Natural killer cell (primary cell): ENCODE measurements around the gene TAF12. TPM values are rescaled to one million over a fixed set of nuclear protein-coding genes. Genes with fewer than 3 reads are reported as not detected.
"Not testable (repeated sequence)": the region's sequence is repeated elsewhere in the genome, so short reads cannot be mapped to it uniquely, and the experiment has no call there.

Experiments used
- ATAC-seq, 3 donors: fragments of 150-1000 bp in 2 of 3; fragments of 200-7000 bp in 1 of 3; cut with Tn5 transposase; 1 replicate in 1 of 3; 2 replicates in 2 of 3; pipeline ENCODE4 v1.10.0; 2021; ENCODE audit warnings: mild to moderate bottlenecking in 2 of 3, moderate library complexity in 2 of 3
- DNase-seq, 2 donors: peaks; one replicate each; pipeline versions ENCODE4 v3.0.0 to v3.0.0-alpha.2; 2013 to 2021; ENCODE audit warnings: mixed read lengths in 1 of 2
- H3K27ac ChIP-seq: one replicate; pipeline ENCODE4 v1.5.1; 2013; ENCODE audit warnings: mild to moderate bottlenecking, low read length
- H3K27me3 ChIP-seq: one replicate; pipeline ENCODE4 v1.6.1; 2013; ENCODE audit warnings: low read length; ENCODE audit not compliant: control insufficient read depth, insufficient read depth
- H3K36me3 ChIP-seq: one replicate; pipeline ENCODE4 v1.6.1; 2013; ENCODE audit warnings: low read length; ENCODE audit not compliant: control insufficient read depth, insufficient read depth
- H3K4me1 ChIP-seq: one replicate; pipeline ENCODE4 v1.6.1; 2013; ENCODE audit warnings: low read length; ENCODE audit not compliant: control insufficient read depth, insufficient read depth
- H3K4me3 ChIP-seq: one replicate; pipeline ENCODE4 v1.5.1; 2013; ENCODE audit warnings: low read length
- H3K9me3 ChIP-seq: one replicate; pipeline ENCODE4 v1.6.1; 2013; ENCODE audit warnings: low read length; ENCODE audit not compliant: control insufficient read depth, insufficient read depth
- H3K27ac Mint-ChIP-seq, 2 donors: one replicate each; pipeline ENCODE4 v1.8.0; 2022; ENCODE audit warnings: mild to moderate bottlenecking in 2 of 2, mixed read lengths in 2 of 2, moderate library complexity in 1 of 2
- H3K27me3 Mint-ChIP-seq, 2 donors: one replicate each; pipeline ENCODE4 v1.8.0; 2022; ENCODE audit warnings: low read depth in 2 of 2, mixed read lengths in 2 of 2
- H3K36me3 Mint-ChIP-seq: one replicate; pipeline ENCODE4 v1.8.0; 2022; ENCODE audit warnings: mixed read lengths
- H3K4me1 Mint-ChIP-seq, 2 donors: one replicate each; pipeline ENCODE4 v1.8.0; 2022; ENCODE audit warnings: mixed read lengths in 2 of 2
- H3K4me3 Mint-ChIP-seq: one replicate; pipeline ENCODE4 v1.8.0; 2022; ENCODE audit warnings: mild to moderate bottlenecking, moderate library complexity, mixed read lengths
- H3K9me3 Mint-ChIP-seq, 2 donors: one replicate each; pipeline ENCODE4 v1.8.0; 2022; ENCODE audit warnings: mixed read lengths in 2 of 2
- CTCF ChIP-seq: fragments of 200-600 bp; IDR thresholded peaks from one replicate; pipeline ENCODE4 v1.8.0; 2022; ENCODE audit warnings: antibody characterized with exemption
- WGBS: methylation state at CpG from one replicate; pipeline ENCODE4 v1.1.7; 2013; ENCODE audit warnings: missing lambda C conversion rate; ENCODE audit not compliant: insufficient coverage; 5-methylcytosine and 5-hydroxymethylcytosine counted together
- intact Hi-C: fragments of 100-400 bp; cut with micrococcal nuclease; formaldehyde crosslinking; loops from one replicate; pipeline ENCODE4 v1.14.2; 2022
- total RNA-seq, 4 donors: library from RNA; stranded (reverse); fragments of 120-200 nt in 1 of 4; gene quantifications; one replicate each; pipeline versions ENCODE4 v1.2.3 to v1.2.4, GENCODE V29; 2013 to 2022

The TAF12 gene
- total RNA-seq, 3 donors from 2014 or later (not counting 1 experiment from before 2014, with no cell fraction given), result 17.9 to 23.8 (median 23.1) TPM

- 7% methylated on average over 81 of the region's 81 CpGs for WGBS
- no peaks in the 10 kb centered on the region for H3K9me3 Mint-ChIP-seq
- peak overlapping the region; percentile 71 for H3K4me3 Mint-ChIP-seq
- ATAC-seq (peak; percentile 69 to 85 (median 75)), DNase-seq (peak in 1 of 2 donors; percentile 20)
- H3K27me3 ChIP-seq, result peaks cover 5% of the 10 kb centered on the region
- H3K27me3 Mint-ChIP-seq, result peaks cover 0 to 4% of the 10 kb centered on the region in 2 donors
- no peak overlapping the region for H3K27ac ChIP-seq
- no peaks in the 10 kb centered on the region for H3K36me3 ChIP-seq
- peaks cover 4 to 12% of the 10 kb centered on the region in 2 donors for H3K4me1 Mint-ChIP-seq
- H3K27ac Mint-ChIP-seq, result peak overlapping the region in 1 of 2 donors; percentile 52
- intact Hi-C loops, result no loop called here
- no peak overlapping the region for H3K4me3 ChIP-seq
- TF ChIP-seq CTCF, result no peak
- H3K4me1 ChIP-seq, result peaks cover 10% of the 10 kb centered on the region
- H3K9me3 ChIP-seq, result no peaks in the 10 kb centered on the region
- H3K36me3 Mint-ChIP-seq, result no peaks in the 10 kb centered on the region
These were observed 50.4 kb downstream of the TAF12 start for GRCh38 chr1:28592321-28593071.

GRCh38 chr1:28591708-28592320 lies 51.1 kb downstream of the TAF12 start, which contains the start of gene RAB42:
Gene RAB42 (plus strand): TSS chr1:28592265. CDS start chr1:28592512, 247 bp downstream.
- intact Hi-C loops, result no loop called here

GRCh38 chr1:28586585-28587391 lies 56.1 kb downstream of the TAF12 start:
- intact Hi-C loops, result not testable (repeated sequence)

More at GRCh38 chr1:28591708-28592320, 51.1 kb downstream of the TAF12 start, which contains the start of gene RAB42:
- H3K9me3 Mint-ChIP-seq, result no peaks in the 10 kb centered on the region
- H3K4me1 Mint-ChIP-seq, result peaks cover 4 to 12% of the 10 kb centered on the region in 2 donors
- DNase-seq, result peak in 1 of 2 donors; percentile 34
- H3K27ac ChIP-seq, result no peak within 1 kb of the TSS
- no peaks in the 10 kb centered on the region for H3K36me3 ChIP-seq
- peaks cover 5% of the 10 kb centered on the region for H3K27me3 ChIP-seq
- peak within 1 kb of the TSS; percentile 71 for H3K4me3 Mint-ChIP-seq
- peaks cover 10% of the 10 kb centered on the region for H3K4me1 ChIP-seq
- no peaks in the 10 kb centered on the region for H3K9me3 ChIP-seq
- peak within 1 kb of the TSS in 1 of 2 donors; percentile 52 for H3K27ac Mint-ChIP-seq
- TF ChIP-seq CTCF, result no peak
- H3K4me3 ChIP-seq, result no peak within 1 kb of the TSS
- no peaks in the 10 kb centered on the region for H3K36me3 Mint-ChIP-seq
- peak; percentile 49 to 68 (median 68) for ATAC-seq
- peaks cover 0 to 4% of the 10 kb centered on the region in 2 donors for H3K27me3 Mint-ChIP-seq
- WGBS, result 50% methylated on average over 6 of the region's 13 CpGs

More at GRCh38 chr1:28586585-28587391, 56.1 kb downstream of the TAF12 start:
- not testable (repeated sequence) for H3K27me3 Mint-ChIP-seq, H3K27ac ChIP-seq, H3K27me3 ChIP-seq, H3K4me3 ChIP-seq, H3K9me3 ChIP-seq, H3K27ac Mint-ChIP-seq, H3K36me3 Mint-ChIP-seq, ATAC-seq, H3K9me3 Mint-ChIP-seq, H3K36me3 ChIP-seq, DNase-seq, H3K4me3 Mint-ChIP-seq
- H3K4me1 Mint-ChIP-seq, result peaks cover 13 to 15% of the 10 kb centered on the region in 2 donors
- WGBS, result 93% methylated on average over 17 of the region's 19 CpGs
- peaks cover 14% of the 10 kb centered on the region for H3K4me1 ChIP-seq
